CD4-positive, alpha-beta T cell treated with Interleukin-4 for 4 hours (primary cell): ENCODE results near the gene KRT10.
"Not testable (repeated sequence)": the region's sequence is repeated elsewhere in the genome, so short reads cannot be mapped to it uniquely, and the experiment has no call there.

Experiments used
- DNase-seq: peaks from one replicate; pipeline ENCODE4 v3.0.0-alpha.2; 2020

KRT10 gene

GRCh38 chr17:40830085-40830776, 7.8 kb upstream of the KRT10 start:
- DNase-seq, result no peak

- DNase-seq, result no peak
These were observed 6.1 kb upstream of the KRT10 start for GRCh38 chr17:40828454-40829044.

GRCh38 chr17:40827746-40828453, 5.5 kb upstream of the KRT10 start:
- DNase-seq, result no peak

- no peak for DNase-seq
These were observed 3.2 kb upstream of the KRT10 start for GRCh38 chr17:40825599-40825998.

GRCh38 chr17:40824015-40824832, 1.8 kb upstream of the KRT10 start:
- no peak for DNase-seq

- DNase-seq, result no peak
These were observed 878 bp downstream of the KRT10 start for GRCh38 chr17:40821536-40821935.

GRCh38 chr17:40820228-40820838, 2.1 kb downstream of the KRT10 start:
- no peak for DNase-seq

- DNase-seq, result no peak
These were observed 2.8 kb downstream of the KRT10 start for GRCh38 chr17:40819528-40820125.

GRCh38 chr17:40818733-40819527, 3.5 kb downstream of the KRT10 start:
- peak; percentile 80 for DNase-seq

- DNase-seq, result no peak
These were observed 4.1 kb downstream of the KRT10 start for GRCh38 chr17:40818343-40818732.

GRCh38 chr17:40817103-40817682, 5.2 kb downstream of the KRT10 start:
- no peak for DNase-seq

- no peak for DNase-seq
These were observed 5.8 kb downstream of the KRT10 start for GRCh38 chr17:40816569-40816968.

- no peak for DNase-seq
These were observed 7.0 kb downstream of the KRT10 start for GRCh38 chr17:40815381-40815780.

GRCh38 chr17:40814657-40815056, 7.8 kb downstream of the KRT10 start:
- DNase-seq, result not testable (repeated sequence)

- DNase-seq, result no peak
These were observed 8.6 kb downstream of the KRT10 start for GRCh38 chr17:40813804-40814203.

- DNase-seq, result no peak
These were observed 9.8 kb downstream of the KRT10 start for GRCh38 chr17:40812639-40813038.

GRCh38 chr17:40810494-40810893, 11.9 kb downstream of the KRT10 start:
- DNase-seq, result no peak

- no peak for DNase-seq
These were observed 12.5 kb downstream of the KRT10 start for GRCh38 chr17:40809721-40810421.

- DNase-seq, result no peak
These were observed 16.3 kb downstream of the KRT10 start for GRCh38 chr17:40806131-40806530.

GRCh38 chr17:40803617-40804082, 18.8 kb downstream of the KRT10 start:
- peak; percentile 62 for DNase-seq
